ENCODE results near the gene PLEKHA7.

DNA sequence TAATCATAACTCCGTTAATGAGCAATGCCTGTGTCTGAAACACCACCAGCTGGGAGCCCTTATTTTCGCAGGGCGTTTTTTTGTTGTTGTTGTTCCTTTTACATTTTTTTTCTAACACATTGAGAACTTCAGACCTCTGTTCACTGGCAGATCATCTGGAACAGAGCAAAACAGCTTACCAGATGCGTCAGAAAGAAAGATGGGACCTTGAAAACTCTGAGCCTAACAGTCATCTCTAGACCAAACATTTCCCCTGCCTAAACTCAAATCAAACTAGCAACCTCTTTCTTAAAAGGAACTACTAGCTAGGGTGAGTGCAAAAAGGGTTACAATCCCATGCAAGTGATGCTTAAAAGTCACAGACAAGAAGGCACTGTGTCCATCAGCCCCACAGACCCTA lies 93.2 kb downstream of the PLEKHA7 start:
- TF ChIP-seq, protein P1, sequence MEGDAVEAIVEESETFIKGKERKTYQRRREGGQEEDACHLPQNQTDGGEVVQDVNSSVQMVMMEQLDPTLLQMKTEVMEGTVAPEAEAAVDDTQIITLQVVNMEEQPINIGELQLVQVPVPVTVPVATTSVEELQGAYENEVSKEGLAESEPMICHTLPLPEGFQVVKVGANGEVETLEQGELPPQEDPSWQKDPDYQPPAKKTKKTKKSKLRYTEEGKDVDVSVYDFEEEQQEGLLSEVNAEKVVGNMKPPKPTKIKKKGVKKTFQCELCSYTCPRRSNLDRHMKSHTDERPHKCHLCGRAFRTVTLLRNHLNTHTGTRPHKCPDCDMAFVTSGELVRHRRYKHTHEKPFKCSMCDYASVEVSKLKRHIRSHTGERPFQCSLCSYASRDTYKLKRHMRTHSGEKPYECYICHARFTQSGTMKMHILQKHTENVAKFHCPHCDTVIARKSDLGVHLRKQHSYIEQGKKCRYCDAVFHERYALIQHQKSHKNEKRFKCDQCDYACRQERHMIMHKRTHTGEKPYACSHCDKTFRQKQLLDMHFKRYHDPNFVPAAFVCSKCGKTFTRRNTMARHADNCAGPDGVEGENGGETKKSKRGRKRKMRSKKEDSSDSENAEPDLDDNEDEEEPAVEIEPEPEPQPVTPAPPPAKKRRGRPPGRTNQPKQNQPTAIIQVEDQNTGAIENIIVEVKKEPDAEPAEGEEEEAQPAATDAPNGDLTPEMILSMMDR (conservative IDR thresholded peaks at IDR 0.05; ENCODE audit: low read depth, low read length) = no peak
- no peak for TF ChIP-seq EZH2 (IDR thresholded peaks at IDR 0.05; ENCODE audit: borderline replicate concordance, low read depth, low read length, poor library complexity, severe bottlenecking)
